Liver (tissue), 9 donors: ENCODE measurements around the gene IQSEC2. TPM values are rescaled to one million over a fixed set of nuclear protein-coding genes. Genes with fewer than 3 reads are reported as not detected.

Source experiments
- DNase-seq: peaks from one replicate; pipeline ENCODE4 v3.0.0-alpha.2; 2017; ENCODE audit warnings: low spot score
- H3K27ac ChIP-seq, 2 donors: one replicate each; pipeline ENCODE4 v1.7.0; 2013; ENCODE audit warnings: inconsistent platforms in 2 of 2, low read length in 2 of 2, control low read depth in 1 of 2, low read depth in 1 of 2, mild to moderate bottlenecking in 1 of 2
- H3K27me3 ChIP-seq, 4 donors: one replicate each; pipeline versions ENCODE4 v1.6.1 to v1.7.0; 2013; ENCODE audit warnings: low read length in 3 of 4, inconsistent platforms in 1 of 4, mild to moderate bottlenecking in 1 of 4, moderate library complexity in 1 of 4; ENCODE audit not compliant: control insufficient read depth in 4 of 4, insufficient read depth in 4 of 4
- H3K36me3 ChIP-seq, 4 donors: one replicate each; pipeline versions ENCODE4 v1.6.1 to v1.7.0; 2013; ENCODE audit warnings: low read length in 3 of 4, mild to moderate bottlenecking in 3 of 4, low read depth in 1 of 4, moderate library complexity in 1 of 4; ENCODE audit not compliant: control insufficient read depth in 4 of 4, insufficient read depth in 3 of 4
- H3K4me1 ChIP-seq, 4 donors: one replicate each; pipeline versions ENCODE4 v1.6.1 to v1.7.0; 2013; ENCODE audit warnings: low read length in 3 of 4, mild to moderate bottlenecking in 3 of 4, moderate library complexity in 1 of 4; ENCODE audit not compliant: control insufficient read depth in 4 of 4, insufficient read depth in 4 of 4
- H3K4me3 ChIP-seq, 3 donors: one replicate each; pipeline versions ENCODE4 v1.6.1 to v1.7.0; 2013; ENCODE audit warnings: low read length in 3 of 3, control low read depth in 1 of 3, low read depth in 1 of 3, mild to moderate bottlenecking in 1 of 3
- H3K9ac ChIP-seq, 2 donors: one replicate each; pipeline ENCODE4 v1.7.0; 2013; ENCODE audit warnings: low read length in 2 of 2, mild to moderate bottlenecking in 2 of 2, moderate library complexity in 2 of 2, control low read depth in 1 of 2, low read depth in 1 of 2
- H3K9me3 ChIP-seq, 4 donors: one replicate each; pipeline versions ENCODE4 v1.6.1 to v1.7.0; 2013; ENCODE audit warnings: low read length in 3 of 4; ENCODE audit not compliant: control insufficient read depth in 4 of 4
- ATF3 ChIP-seq: IDR thresholded peaks from 2 replicates; pipeline ENCODE4 v1.6.1; 2016; ENCODE audit warnings: antibody characterized with exemption
- CTCF ChIP-seq: fragments of 150-350 bp; IDR thresholded peaks from 2 replicates; pipeline ENCODE4 v1.5.1; 2017; ENCODE audit warnings: improper control_type of control experiment, low read depth, low read length; ENCODE audit not compliant: missing input control
- FOXA1 ChIP-seq: IDR thresholded peaks from 2 replicates; pipeline ENCODE4 v1.6.1; 2016; ENCODE audit warnings: antibody characterized with exemption
- FOXA2 ChIP-seq: IDR thresholded peaks from 2 replicates; pipeline ENCODE4 v1.6.1; 2016; ENCODE audit warnings: antibody characterized with exemption
- GABPA ChIP-seq, 2 donors: IDR thresholded peaks in 1 of 2; conservative IDR thresholded peaks in 1 of 2; 2 replicates each; pipeline ENCODE4 v1.6.1; 2016; ENCODE audit warnings: antibody characterized with exemption in 2 of 2, mild to moderate bottlenecking in 1 of 2, moderate library complexity in 1 of 2
- HNF4A ChIP-seq, 2 donors: conservative IDR thresholded peaks; 2 replicates each; pipeline ENCODE4 v1.6.1; 2016; ENCODE audit warnings: antibody characterized with exemption in 2 of 2, mild to moderate bottlenecking in 2 of 2
- HNF4G ChIP-seq: IDR thresholded peaks from 2 replicates; pipeline ENCODE4 v1.6.1; 2016; ENCODE audit warnings: antibody characterized with exemption
- JUND ChIP-seq, 2 donors: IDR thresholded peaks; 2 replicates each; pipeline ENCODE4 v1.6.1; 2016; ENCODE audit warnings: antibody characterized with exemption in 2 of 2
- RAD21 ChIP-seq, 2 donors: IDR thresholded peaks; 2 replicates each; pipeline ENCODE4 v1.6.1; 2016; ENCODE audit warnings: antibody characterized with exemption in 2 of 2, mild to moderate bottlenecking in 2 of 2
- RXRA ChIP-seq, 2 donors: IDR thresholded peaks; 2 replicates each; pipeline ENCODE4 v1.6.1; 2017 to 2018; ENCODE audit warnings: antibody characterized with exemption in 2 of 2, mild to moderate bottlenecking in 1 of 2
- SP1 ChIP-seq: IDR thresholded peaks from 2 replicates; pipeline ENCODE4 v1.6.1; 2018; ENCODE audit warnings: antibody characterized with exemption, mild to moderate bottlenecking
- TAF1 ChIP-seq: conservative IDR thresholded peaks from 2 replicates; pipeline ENCODE4 v1.6.1; 2016; ENCODE audit warnings: antibody characterized with exemption, mild to moderate bottlenecking
- YY1 ChIP-seq: IDR thresholded peaks from 2 replicates; pipeline ENCODE4 v1.6.1; 2016; ENCODE audit warnings: antibody characterized with exemption, mild to moderate bottlenecking
- WGBS: extraction: QIAGEN DNeasy Blood & Tissue Kit; methylation state at CpG from one replicate; pipeline ENCODE4 v1.1.7; 2013; 5-methylcytosine and 5-hydroxymethylcytosine counted together
- polyA plus RNA-seq, 2 donors: library from polyadenylated mRNA; stranded (reverse) in 1 of 2; unstranded in 1 of 2; fragments of 200-250 nt in 1 of 2; fragments of >200 nt in 1 of 2; fragmentation: Nextera tagmentation in 1 of 2; extraction: Ambion mirVana in 1 of 2; gene quantifications; one replicate each; pipeline versions ENCODE4 v1.2.1 to v1.2.3, GENCODE V29; 2013 to 2015
- total RNA-seq, 2 donors: library from RNA; depleted of rRNA; stranded (reverse); fragments of >200 nt; gene quantifications; one replicate each; pipeline ENCODE4 v1.2.3, GENCODE V29; 2014
- TF ChIP-seq, protein P1 (sequence below): IDR thresholded peaks from 2 replicates; pipeline ENCODE4 v1.6.1; 2016; ENCODE audit warnings: antibody characterized with exemption
- TF ChIP-seq, protein P2 (sequence below): IDR thresholded peaks from 2 replicates; pipeline ENCODE4 v1.6.1; 2016; ENCODE audit warnings: antibody characterized with exemption
- donor health status: healthy.
- donor health status: healthy.
- donor health status: healthy.
- donor health status: healthy.
- donor health status: healthy.

IQSEC2 gene
- total and polyA plus RNA-seq, 4 donors = 0.40 to 2.1 (median 1.4) TPM

DNA sequence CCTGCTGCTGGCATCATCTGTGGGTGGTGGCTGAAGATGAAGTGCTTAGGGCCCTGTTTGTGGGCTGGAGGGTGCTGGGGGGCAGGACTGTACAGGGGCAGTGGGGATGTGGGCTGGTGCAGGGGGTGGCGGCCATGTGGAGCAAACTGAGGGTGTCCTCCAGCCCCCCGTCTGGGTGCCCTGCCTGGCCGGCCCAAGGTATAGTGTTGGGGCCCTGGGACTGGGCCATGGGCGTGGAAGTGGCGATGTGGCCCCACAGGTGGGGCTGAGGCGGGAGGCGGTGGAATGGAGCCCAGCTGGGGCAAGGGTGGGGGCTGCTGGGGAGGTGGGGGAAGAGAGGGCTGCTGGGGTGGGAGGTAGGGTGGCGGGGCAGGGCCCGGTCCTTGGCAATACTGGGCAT, 46.9 kb downstream of the IQSEC2 start:
- Histone ChIP-seq H3K9me3 (no peaks in the 10 kb centered on the region), H3K9ac (no peak overlapping the region), H3K27ac (no peak overlapping the region), H3K36me3 (no peaks in the 10 kb centered on the region), H3K27me3 (no peaks in the 10 kb centered on the region), H3K4me1 (no peaks in the 10 kb centered on the region), H3K4me3 (no peak overlapping the region)
- no peak for TF ChIP-seq TAF1
- TF ChIP-seq HNF4A (conservative IDR thresholded peaks at IDR 0.05) = no peak
- TF ChIP-seq GABPA (IDR thresholded peaks at IDR 0.05 in 1 of 2, conservative IDR thresholded peaks at IDR 0.05 in 1 of 2) = no peak
- TF ChIP-seq, protein P1, sequence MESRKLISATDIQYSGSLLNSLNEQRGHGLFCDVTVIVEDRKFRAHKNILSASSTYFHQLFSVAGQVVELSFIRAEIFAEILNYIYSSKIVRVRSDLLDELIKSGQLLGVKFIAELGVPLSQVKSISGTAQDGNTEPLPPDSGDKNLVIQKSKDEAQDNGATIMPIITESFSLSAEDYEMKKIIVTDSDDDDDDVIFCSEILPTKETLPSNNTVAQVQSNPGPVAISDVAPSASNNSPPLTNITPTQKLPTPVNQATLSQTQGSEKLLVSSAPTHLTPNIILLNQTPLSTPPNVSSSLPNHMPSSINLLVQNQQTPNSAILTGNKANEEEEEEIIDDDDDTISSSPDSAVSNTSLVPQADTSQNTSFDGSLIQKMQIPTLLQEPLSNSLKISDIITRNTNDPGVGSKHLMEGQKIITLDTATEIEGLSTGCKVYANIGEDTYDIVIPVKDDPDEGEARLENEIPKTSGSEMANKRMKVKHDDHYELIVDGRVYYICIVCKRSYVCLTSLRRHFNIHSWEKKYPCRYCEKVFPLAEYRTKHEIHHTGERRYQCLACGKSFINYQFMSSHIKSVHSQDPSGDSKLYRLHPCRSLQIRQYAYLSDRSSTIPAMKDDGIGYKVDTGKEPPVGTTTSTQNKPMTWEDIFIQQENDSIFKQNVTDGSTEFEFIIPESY = no peak
- no peak for TF ChIP-seq RXRA (IDR thresholded peaks at IDR 0.05)
- no peak for TF ChIP-seq FOXA1
- no peak for TF ChIP-seq CTCF
- no peak for TF ChIP-seq JUND (IDR thresholded peaks at IDR 0.05)
- TF ChIP-seq RAD21 (IDR thresholded peaks at IDR 0.05) = no peak
- TF ChIP-seq HNF4G = no peak
- no peak for DNase-seq
- whole genome bisulfite sequencing = 97% methylated on average over 9 of the region's 9 CpGs

DNA sequence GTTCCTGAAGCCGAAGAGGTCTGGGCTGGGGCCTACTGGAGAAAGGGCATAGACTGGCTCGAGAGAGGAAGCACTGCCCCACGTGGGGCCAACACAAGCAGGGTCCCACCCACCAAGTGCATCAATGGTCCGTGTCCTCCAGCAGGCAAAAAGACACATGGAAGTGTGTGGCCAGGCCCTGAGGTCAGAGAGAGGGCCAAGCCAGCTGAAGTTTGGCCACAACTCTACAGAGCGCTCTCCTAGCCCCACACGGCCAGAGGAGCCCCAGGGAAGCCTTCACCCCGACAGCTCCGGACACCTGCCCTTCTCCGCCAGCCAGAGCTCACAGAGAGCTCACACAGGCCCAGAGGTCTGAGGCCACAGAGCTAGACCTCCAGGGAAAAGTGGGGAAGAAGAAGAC, 47.8 kb downstream of the IQSEC2 start:
- H3K27me3 ChIP-seq = no peaks in the 10 kb centered on the region
- no peak overlapping the region for H3K9ac ChIP-seq
- no peak overlapping the region for H3K4me3 ChIP-seq
- no peaks in the 10 kb centered on the region for H3K36me3 ChIP-seq
- no peaks in the 10 kb centered on the region for H3K9me3 ChIP-seq
- H3K27ac ChIP-seq = no peak overlapping the region
- DNase-seq = no peak
- no peaks in the 10 kb centered on the region for H3K4me1 ChIP-seq
- 85% methylated on average over 9 of the region's 9 CpGs for WGBS
- TF ChIP-seq, protein P2, sequence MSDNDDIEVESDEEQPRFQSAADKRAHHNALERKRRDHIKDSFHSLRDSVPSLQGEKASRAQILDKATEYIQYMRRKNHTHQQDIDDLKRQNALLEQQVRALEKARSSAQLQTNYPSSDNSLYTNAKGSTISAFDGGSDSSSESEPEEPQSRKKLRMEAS = no peak
- TF ChIP-seq ATF3 (no peak), SP1 (no peak), RAD21 (IDR thresholded peaks at IDR 0.05) (no peak), FOXA2 (no peak), YY1 (no peak), HNF4G (no peak)
- TF ChIP-seq, protein P1 = no peak
